Measurements from ENCODE around the gene ASB11. TPM values are rescaled to one million over a fixed set of nuclear protein-coding genes. Genes with fewer than 3 reads are reported as not detected.

The ASB11 gene
- total RNA-seq, 1 experiment from 2014 or later, result not detected

DNA sequence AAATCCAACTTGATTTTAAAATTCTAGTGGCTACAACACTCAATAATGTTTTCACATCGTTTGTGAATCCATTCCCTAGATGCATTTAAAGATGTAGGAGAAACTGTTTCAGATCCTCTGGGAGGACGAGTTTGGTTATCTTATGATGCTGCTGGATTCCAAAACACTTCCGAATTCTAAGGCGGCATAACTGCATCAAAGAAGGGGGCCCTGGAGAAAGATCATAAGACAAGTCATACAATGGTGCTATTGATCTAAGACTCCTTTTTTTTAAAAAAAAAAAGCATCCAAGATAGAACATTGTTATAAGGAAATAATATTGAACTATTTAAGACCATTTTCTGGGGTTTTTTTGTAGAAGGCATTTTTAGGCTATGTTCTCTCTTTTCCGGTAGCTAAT, 71.0 kb downstream of the ASB11 start:
- in situ Hi-C loops (cut with HindIII; ENCODE audit: low pct_unique_long_range_greater_than_20kb, low sequenced_read_pairs), result no loop called here
- DNase-seq (ENCODE audit: low read depth), result no peak

DNA sequence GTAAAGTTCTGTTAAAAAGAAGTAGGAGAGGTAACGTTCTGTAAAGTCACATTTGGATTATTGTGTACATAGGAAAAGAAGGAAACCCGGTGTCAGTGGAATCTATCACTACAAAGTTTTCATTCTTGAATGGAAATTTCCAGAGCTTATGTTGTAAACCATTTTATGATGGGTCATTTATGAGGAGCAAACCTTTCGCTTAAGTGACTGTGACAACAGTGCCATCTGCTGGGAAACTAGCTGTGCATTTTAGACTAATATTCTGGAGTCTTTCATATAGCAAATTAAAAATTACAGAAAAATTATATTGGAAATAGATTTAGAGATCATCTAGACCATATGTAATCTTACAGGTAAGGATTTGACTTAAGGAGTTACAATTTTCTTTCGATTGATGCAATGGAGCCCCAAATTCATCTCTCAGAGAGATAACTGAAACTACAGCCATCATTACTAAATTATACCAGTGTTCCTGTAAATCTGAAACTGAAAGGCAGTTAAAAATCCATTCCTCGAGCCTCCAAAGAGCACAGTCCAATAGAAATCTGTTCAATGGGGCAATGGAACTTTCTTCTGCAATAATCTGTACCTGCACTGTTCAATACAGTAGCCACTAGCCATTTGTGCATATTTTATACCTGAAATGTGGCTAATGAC, 72.4 kb downstream of the ASB11 start:
- in situ Hi-C loops (cut with HindIII; ENCODE audit: low pct_unique_long_range_greater_than_20kb, low sequenced_read_pairs), result no loop called here

DNA sequence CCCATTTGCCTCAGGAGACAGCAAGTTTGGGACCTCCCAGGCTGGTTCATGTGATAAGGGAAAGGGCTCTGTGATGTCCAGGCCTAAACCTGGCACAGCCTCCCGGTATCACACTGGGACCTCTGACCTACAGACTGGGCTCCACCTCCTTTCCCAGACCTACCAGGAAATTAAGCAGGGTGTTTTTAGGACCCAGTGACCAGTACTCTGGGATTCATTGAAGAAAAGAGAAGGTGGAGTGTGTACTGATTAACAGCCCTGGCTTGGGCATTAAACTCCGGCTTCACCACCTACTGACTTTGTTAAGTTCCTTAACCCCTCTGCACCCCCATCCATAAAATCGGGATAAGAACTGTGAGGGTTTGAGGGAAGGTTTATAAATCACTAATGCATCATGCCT, 74.1 kb downstream of the ASB11 start:
- in situ Hi-C loops (cut with HindIII; ENCODE audit: low pct_unique_long_range_greater_than_20kb, low sequenced_read_pairs), result no loop called here
- DNase-seq (ENCODE audit: low read depth), result no peak

More for the DNA sequence above, 72.4 kb downstream of the ASB11 start:
- no peak for DNase-seq (ENCODE audit: low read depth)

DNA sequence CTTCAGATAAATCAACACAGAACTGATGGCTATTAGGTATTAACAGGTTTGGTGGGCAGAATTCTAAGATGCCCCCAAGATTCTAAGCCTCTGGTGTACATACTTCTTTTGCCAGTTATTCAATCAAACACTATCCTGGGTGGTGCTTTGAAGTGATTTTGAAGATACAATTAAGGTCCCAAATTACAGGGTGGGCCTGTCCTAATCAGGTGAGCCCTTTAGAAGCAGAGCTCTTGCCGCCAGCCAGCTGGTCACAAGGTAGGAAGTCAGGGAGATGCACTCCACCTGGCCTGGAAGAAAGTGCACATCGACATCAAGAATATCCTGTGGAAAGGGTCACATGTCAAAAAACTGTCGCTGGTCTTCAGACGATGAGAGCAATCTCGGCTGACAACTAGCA, 75.0 kb downstream of the ASB11 start:
- in situ Hi-C loops (cut with HindIII; ENCODE audit: low pct_unique_long_range_greater_than_20kb, low sequenced_read_pairs), result no loop called here
- DNase-seq (ENCODE audit: low read depth), result no peak

DNA sequence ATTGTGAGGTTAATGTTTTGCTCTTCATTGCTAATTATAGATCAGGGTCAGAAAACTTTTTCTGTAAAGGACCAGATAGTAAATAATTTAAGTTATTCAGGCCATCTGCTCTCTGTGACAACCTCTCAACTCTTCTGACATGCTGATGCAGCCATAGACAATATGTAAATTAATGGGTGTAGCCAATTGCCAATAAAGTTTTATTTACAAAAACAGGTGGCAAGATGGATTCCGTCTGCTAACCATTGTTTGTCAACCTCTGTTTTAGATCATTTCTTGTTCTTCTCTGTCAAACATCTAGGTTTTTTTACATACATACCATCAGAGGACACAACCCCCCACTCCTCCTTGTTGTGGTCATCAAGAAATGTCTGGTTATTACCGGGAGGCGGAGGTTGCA, 79.3 kb downstream of the ASB11 start:
- no peak for DNase-seq (ENCODE audit: low read depth)
- in situ Hi-C loops (cut with HindIII; ENCODE audit: low pct_unique_long_range_greater_than_20kb, low sequenced_read_pairs), result no loop called here

DNA sequence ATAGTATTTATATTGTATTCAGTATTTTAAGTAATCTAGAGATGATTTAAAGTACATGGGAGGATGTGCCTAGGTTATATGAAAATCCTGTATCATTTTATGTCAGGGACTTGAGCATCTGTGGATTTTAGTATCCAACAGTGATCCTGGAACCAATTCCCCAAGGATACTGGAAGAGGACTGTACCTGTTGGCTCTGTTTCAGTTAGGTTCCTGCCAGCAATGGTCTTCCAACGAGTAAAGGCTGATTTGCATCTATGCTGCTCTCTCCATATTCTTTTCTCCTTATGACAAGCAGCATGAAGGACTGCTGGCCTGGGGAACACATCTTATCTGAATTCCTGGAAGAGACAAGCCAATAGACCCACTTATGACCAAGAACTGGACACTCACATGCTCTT, 80.4 kb downstream of the ASB11 start:
- DNase-seq (ENCODE audit: low read depth), result no peak
- in situ Hi-C loops (cut with HindIII; ENCODE audit: low pct_unique_long_range_greater_than_20kb, low sequenced_read_pairs), result no loop called here

DNA sequence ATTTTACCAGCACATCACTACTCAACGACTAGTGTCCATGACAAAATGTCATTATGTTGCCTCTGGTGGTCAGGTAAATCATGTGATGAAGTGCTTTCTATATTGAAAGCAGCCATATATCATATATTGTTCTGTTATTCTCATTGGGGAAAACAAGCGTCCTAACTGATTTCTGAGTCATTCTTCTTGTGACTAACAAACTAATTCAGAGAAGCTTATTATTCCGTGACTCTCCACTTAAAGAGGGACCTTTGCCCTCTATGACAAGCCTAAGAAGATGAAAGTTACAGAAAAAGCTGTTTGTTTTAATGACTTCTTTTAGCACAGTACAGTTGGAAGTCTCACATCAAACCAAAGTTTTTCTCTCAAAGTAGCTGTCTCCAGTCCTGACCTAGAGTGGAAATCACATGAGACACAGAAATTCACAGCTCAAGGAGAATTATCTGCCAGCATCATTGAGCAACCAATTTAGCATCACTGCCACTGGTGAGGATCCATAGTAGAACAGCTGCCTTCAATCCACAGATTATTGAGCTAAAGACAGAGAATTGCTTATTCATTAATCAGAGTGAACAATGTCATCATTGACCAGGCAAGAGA, 81.9 kb downstream of the ASB11 start:
- peak; percentile 15 for DNase-seq (ENCODE audit: low read depth)
- in situ Hi-C loops (cut with HindIII; ENCODE audit: low pct_unique_long_range_greater_than_20kb, low sequenced_read_pairs), result no loop called here

Other genes starting within 250 kb of the ASB11 start
- 29.8 and 44.6 TPM in 2 replicates for gene ASB9, start 45.6 kb downstream of the ASB11 start, total RNA-seq (2014; rRNA removed; shearing (Covaris generic); ENCODE audit: low replicate concordance)
- 3.9 and 17.0 TPM in 2 replicates for gene PIGA, start 19.9 kb upstream of the ASB11 start, total RNA-seq (2014; rRNA removed; shearing (Covaris generic); ENCODE audit: low replicate concordance)
- gene VEGFD, start 68.8 kb upstream of the ASB11 start, total RNA-seq (2014; rRNA removed; shearing (Covaris generic); ENCODE audit: low replicate concordance), result 0.35 and 0.41 TPM in 2 replicates
- gene PIR, start 177.7 kb upstream of the ASB11 start, total RNA-seq (2014; rRNA removed; shearing (Covaris generic); ENCODE audit: low replicate concordance), result 80.0 and 95.2 TPM in 2 replicates
- 0.71 TPM in 1 of 2 replicates, not detected in the other for gene BMX, start 185.2 kb upstream of the ASB11 start, total RNA-seq (2014; rRNA removed; shearing (Covaris generic); ENCODE audit: low replicate concordance)